D721Med (cell line): ENCODE measurements around the gene DNAJC19.
"Not testable (repeated sequence)": the region's sequence is repeated elsewhere in the genome, so short reads cannot be mapped to it uniquely, and the experiment has no call there.

ENCODE experiments used
- DNase-seq: peaks from one replicate; pipeline ENCODE4 v3.0.0; 2011; ENCODE audit warnings: low spot score; ENCODE audit not compliant: insufficient read length
- FAIRE-seq: peaks from 2 replicates; lab custom pipeline; 2011; peaks lifted over from hg19 to GRCh38; lab: Jason Lieb, UNC
- TF ChIP-seq, protein P1 (sequence below): IDR thresholded peaks from 2 replicates; pipeline ENCODE4 v1.5.1; 2012; ENCODE audit warnings: mild to moderate bottlenecking, control low read depth; ENCODE audit not compliant: insufficient read depth; ENCODE audit errors: missing control alignments

Gene DNAJC19

DNA sequence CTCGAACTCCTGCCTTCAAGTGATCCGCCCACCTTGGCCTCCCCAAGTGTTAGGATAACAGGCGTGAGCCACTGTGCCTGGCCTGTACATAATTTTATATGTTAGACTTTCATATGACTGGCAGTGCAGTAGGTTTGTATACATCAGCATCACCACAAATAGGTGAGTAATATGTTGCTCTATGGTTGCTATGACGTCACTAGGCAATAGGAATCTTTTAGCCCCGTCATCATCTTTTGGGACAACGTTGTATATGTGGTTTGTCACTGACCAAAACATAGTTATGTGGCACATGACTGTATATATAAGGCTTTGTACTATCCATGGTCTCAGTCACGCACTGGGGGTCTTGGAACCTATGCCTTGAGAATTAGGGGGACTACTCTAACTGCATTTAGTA, 17.0 kb upstream of the DNAJC19 start:
- TF ChIP-seq, protein P1, sequence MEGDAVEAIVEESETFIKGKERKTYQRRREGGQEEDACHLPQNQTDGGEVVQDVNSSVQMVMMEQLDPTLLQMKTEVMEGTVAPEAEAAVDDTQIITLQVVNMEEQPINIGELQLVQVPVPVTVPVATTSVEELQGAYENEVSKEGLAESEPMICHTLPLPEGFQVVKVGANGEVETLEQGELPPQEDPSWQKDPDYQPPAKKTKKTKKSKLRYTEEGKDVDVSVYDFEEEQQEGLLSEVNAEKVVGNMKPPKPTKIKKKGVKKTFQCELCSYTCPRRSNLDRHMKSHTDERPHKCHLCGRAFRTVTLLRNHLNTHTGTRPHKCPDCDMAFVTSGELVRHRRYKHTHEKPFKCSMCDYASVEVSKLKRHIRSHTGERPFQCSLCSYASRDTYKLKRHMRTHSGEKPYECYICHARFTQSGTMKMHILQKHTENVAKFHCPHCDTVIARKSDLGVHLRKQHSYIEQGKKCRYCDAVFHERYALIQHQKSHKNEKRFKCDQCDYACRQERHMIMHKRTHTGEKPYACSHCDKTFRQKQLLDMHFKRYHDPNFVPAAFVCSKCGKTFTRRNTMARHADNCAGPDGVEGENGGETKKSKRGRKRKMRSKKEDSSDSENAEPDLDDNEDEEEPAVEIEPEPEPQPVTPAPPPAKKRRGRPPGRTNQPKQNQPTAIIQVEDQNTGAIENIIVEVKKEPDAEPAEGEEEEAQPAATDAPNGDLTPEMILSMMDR = no peak
- no peak for FAIRE-seq

DNA sequence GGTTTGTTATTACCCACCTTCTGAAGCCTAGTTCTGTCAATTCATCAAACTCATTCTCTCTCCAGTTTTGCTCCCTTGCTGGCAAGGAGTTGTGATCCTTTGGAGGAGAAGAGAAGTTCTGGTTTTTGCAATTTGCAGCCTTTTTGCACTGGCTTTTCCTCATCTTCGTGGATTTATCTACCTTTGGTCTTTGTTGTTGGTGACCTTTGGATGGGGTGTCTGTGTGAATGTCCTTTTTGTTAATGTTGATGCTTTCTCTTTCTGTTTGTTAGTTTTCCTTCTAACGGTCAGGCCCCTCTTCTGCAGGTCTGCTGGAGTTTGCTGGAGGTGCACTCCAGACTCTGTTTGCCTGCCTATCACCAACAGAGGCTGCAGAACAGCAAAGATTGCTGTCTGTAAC, 13.9 kb upstream of the DNAJC19 start:
- FAIRE-seq = not testable (repeated sequence)

More for the DNA sequence above, 17.0 kb upstream of the DNAJC19 start:
- DNase-seq = no peak

DNA sequence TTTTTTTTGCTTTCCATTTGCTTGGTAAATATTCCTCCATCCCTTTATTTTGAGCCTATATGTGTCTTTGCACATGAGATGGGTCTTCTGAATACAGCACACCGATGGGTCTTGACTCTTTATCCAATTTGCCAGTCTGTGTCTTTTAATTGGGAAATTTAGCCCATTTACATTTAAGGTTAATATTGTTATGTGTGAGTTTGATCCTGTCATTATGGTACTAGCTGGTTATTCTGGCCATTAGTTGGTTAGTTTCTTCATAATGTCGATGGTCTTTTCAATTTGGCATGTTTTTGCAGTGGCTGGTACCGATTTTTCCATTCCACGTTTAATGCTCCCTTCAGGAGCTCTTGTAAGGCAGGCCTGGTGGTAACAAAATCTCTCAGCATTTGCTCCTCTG, 12.8 kb upstream of the DNAJC19 start:
- not testable (repeated sequence) for DNase-seq, FAIRE-seq

More for the DNA sequence above, 13.9 kb upstream of the DNAJC19 start:
- DNase-seq = not testable (repeated sequence)

DNA sequence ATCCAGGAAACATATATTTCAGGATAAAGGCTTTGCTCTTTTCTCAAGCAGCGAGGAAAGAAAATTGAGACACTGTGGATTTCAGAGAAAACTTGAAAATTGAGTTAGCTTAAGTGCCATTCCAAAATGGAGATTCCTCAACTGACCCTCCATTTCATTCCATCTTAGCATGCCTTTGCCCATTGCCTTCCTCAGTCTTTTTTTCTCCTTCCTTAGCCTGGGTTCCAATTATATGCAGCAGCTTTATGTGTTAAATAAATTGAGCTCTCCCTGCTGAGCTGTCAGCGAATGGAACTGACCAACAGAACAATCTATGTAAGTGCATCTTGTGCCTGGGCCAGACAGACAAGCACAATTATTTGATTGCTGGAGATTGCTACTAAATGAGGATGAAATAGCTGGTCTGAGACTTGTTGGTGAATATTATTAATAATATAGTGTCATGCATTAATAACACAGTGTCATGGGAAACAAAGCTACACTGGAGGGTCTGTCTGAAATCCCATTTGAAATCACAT, 6.9 kb upstream of the DNAJC19 start:
- FAIRE-seq = no peak
- TF ChIP-seq, protein P1 = no peak

DNA sequence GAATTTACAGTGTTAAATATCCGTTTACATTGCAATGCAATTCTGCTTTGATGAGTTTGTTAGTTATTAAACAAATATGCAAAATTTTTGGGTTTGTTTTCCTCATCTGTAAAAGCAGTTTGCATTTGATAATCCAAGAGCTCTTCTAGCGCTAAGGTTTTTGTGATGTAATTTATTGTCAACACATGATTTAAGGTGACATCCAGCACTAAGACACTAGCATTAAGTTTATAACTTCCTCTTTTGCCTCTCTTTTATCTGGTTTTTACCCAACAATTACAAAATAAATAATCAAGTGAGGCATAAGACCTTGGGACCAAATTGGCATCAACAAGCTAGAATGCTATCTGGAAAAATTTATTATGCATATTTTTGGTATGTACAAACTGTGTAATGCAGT, 969 bp upstream of the DNAJC19 start:
- FAIRE-seq (no peak), DNase-seq (no peak)
- TF ChIP-seq, protein P1 = no peak

More for the DNA sequence above, 6.9 kb upstream of the DNAJC19 start:
- no peak for DNase-seq

DNA sequence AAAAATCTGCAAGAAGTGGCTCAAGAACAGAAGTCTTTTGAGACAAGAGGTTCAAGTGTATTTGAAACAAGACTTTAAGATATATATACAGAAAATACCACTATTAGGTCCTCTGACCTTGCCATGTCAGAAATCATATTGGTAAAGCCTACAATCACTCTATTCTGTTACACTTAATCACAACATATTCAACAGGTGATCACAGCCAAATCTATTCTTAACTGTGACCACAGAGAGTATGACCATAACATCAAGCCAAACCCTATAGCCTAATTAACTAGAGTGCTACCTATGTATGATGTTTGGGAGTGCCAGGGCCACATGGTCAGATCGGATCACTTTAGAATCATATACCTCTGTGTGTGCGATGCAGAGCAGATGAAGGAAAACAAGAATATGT, 2.2 kb downstream of the DNAJC19 start:
- DNase-seq (no peak), FAIRE-seq (no peak)
- TF ChIP-seq, protein P1 = no peak

DNA sequence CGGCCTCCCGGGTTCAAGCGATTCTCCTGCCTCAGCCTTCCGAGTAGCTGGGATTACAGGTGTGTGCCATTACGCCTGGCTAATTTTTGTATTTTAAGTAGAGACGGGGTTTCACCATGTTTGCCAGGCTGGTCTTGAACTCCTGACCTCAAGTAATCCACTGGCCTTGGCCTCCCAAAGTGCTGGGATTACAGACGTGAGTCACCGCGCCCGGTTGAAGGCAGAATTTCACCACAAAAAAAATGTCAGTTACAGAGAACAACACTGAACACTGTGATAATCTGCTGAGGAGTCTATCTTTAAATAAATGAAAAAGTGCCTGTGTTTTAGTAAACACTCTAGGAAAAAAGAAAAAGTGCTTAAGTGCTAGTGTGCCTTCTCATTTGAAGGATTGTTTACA, 3.2 kb downstream of the DNAJC19 start:
- FAIRE-seq, DNase-seq: not testable (repeated sequence)

DNA sequence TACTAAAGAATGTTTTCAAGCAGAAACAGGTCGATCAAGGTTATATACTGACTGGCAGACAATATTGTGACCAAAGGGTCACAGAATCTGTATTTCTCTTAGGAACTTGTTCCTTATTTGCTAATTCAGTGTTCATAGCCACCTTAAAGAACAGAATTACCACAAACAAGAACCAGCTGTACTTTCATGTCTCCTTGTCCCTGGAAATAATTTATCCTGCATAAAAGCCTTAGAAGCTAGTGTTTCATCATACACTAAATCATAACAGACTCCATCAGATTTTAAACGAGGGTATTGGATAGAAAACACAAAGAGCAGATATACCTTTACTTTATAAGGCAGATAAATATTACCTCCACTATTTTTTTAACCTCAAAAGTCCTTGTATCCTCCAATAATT, 6.4 kb downstream of the DNAJC19 start:
- TF ChIP-seq, protein P1 = no peak
- FAIRE-seq = no peak

DNA sequence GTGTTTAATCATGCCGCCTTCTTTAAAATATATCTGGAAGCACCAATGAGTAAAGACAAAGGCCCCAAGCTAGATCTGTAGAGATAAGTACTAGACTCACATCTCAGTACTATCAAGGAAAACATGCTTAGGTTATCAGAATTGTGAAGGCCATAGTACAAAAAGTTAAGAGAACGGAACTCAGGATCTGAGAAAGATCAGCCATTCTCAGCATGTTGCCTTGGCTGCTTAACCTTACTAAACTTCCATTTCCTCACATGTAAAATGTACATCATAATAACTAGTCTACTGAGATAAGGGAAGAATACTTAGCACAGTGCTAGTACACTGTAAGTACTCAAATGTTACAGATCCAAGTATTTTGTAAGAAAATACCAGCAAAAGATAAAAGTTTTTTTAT, 7.6 kb downstream of the DNAJC19 start:
- TF ChIP-seq, protein P1 = no peak

More for the DNA sequence above, 6.4 kb downstream of the DNAJC19 start:
- DNase-seq = no peak

More for the DNA sequence above, 7.6 kb downstream of the DNAJC19 start:
- FAIRE-seq (no peak), DNase-seq (no peak)
